ENCODE results near the gene SLC38A6.
A peak's percentile ranks its signal among the peaks of the same experiment; 100 is the strongest.

The SLC38A6 gene

GRCh38 chr14:60981633-60982455 lies 799 bp downstream of the SLC38A6 start:
- no peak for ATAC-seq

GRCh38 chr14:60984196-60984595 lies 3.2 kb downstream of the SLC38A6 start:
- ATAC-seq, result no peak

GRCh38 chr14:60986500-60986899 lies 5.5 kb downstream of the SLC38A6 start:
- no peak for ATAC-seq

- no peak for ATAC-seq
Observed at GRCh38 chr14:60989599-60989998, 8.6 kb downstream of the SLC38A6 start.

DNA sequence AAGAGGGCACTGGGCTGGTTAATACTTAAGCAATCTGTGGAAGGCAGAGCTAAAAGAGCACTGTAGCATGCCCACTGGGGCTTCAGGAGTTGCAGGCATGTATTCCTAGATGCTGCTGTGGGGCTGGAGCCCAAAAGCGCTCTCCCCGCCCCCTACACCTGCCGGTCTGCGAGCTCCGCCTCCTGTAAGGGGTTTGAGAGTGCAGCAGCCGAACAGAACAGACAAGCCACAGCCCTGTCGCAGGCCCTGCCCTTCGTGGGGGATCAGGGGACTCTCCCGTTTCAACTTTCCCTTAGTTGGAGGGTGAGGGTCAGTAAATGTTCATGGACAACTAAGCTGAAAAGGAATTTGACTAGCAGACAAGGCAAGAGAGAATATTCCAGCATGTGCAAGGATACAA lies 17.6 kb downstream of the SLC38A6 start:
- ATAC-seq, result no peak

DNA sequence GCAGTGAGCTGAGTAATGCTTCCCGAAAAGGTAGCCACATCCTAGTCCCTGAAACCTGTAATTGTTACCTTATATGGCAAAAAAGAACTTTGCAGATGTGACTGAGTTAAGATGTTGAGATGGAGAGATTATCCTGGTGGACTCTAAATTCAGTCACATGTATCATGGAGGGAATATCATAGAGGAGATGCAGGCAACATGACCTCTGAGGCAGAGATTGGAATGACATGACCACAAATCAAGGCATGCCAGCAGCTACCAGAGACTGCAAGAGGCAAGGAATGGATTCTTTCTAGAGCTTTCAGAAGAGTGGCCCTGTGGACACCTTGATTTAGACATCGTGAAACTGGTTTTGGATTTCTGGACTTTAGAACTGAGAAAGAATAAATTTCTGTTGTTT lies 18.5 kb downstream of the SLC38A6 start:
- no peak for ATAC-seq

DNA sequence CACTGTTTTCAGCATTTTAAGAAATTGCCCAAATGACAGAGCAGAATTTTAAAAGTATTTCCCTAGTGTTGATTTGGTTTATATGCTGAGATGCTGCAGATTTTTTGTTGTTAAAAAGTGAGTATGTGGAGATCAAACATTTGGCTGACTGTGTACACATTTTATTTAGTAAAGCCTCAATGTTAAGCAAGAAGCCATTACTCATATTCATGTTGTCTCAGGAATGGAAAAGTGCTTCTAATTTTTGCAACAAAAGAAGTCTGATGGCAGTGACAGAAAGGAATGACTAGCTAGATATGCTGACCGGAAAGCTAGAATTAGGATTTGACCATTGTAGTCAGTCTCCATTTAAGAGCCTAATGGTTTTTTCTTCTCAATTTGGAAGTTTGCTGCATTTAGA lies 22.5 kb downstream of the SLC38A6 start:
- no peak for ATAC-seq

DNA sequence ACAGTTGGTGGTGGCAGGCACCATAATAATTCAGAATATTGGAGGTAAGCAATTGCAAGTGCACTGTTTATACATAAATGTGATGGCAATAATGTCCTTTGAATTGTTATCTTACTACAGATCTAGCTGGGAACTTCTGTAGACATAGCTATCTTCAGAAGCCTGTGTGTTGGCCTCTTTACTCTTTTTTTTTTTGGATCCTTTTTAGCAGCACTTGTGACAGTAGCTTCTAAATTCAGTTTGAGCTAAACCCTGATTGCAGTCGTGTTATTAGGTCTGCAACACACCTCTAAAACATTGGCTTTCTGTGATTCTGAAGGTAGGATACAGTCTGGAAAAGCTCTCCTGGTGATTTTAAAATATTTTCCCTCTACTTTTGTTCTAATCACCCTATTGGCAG lies 38.5 kb downstream of the SLC38A6 start:
- ATAC-seq, result no peak

DNA sequence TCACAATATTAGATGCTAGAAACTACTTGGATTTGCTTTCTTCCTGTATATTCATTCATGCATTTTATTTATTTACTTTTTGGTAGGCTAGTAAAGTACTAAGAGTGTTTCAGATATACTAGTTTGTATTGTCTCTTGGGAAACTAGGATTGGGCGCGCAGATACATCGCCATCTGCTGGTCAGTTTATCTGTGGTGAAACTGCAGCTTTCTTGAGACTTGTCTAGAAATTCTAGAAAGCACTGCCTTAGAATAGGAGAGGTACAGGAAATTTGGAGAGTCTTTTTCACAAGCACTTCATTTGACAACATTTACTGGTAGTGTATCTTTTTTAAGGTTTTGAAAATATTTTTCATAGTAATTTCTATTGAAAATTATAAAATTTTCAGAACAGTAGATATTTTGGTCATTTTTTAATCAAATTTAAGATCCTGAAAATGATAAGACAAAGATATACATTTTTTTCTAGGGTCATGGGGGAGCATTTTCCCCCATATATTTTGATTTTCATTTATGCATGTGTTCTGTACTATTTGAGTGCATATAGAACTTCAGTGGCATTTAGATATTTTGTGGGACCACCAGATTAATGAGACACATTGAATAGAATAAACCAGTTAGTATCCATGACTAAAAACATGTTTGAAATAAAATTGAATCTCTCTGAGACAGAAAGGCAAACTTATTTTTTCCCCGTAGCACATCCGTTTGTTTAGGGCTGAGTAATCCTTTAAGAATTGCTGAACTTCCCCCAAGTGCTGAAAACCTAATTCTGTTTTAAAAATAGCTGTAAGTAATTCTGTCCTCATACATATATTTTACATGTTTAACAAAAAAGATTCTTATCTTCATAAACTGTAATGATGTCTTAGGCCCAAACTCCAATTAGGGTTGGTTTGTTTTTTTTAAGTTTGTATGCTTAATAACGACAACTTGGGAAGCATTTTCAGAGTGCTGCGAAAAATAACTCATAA lies 44.5 kb downstream of the SLC38A6 start:
- ATAC-seq, result peak in 1 of 2 donors; percentile 41

- ATAC-seq, result no peak
Observed at GRCh38 chr14:61026526-61026925, 45.5 kb downstream of the SLC38A6 start.

- ATAC-seq, result no peak
Observed at GRCh38 chr14:61031026-61031425, 50.0 kb downstream of the SLC38A6 start.

- ATAC-seq, result no peak
Observed at GRCh38 chr14:61033054-61033453, 52.0 kb downstream of the SLC38A6 start.

- ATAC-seq, result no peak
Observed at GRCh38 chr14:61033855-61034254, 52.8 kb downstream of the SLC38A6 start.

DNA sequence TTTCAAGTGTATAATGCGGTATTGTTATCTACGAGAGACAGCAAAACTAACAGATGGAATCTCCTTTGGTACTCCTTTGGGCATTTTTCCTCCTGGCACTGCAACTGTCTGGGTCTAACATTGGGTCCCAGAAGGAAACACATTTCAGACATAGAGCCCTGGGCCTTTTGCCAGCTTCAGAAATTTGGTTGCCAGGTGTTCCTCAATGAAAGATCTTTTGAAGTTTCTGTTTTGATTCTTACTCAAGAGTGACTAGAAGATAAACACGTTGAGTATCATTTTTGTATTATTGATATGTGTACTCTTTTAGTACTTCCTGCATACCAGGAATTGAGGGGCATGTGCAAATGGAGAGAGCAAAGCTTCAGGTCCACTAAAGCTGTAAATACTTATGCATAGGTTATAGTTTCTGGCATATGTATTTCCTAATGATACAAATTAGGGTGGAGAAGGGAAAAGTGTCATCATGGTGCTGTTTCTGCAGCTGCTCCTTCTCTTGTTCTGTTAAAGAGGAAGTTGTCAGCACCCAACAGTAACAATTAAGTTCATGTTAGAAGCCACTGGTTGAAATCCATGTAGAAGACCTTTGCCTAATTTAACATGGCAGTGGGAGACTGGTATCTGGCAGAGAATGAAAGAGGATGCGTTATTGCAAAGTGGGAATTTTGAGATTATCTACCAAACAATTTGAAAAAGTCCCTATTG lies 53.5 kb downstream of the SLC38A6 start:
- no peak for ATAC-seq

DNA sequence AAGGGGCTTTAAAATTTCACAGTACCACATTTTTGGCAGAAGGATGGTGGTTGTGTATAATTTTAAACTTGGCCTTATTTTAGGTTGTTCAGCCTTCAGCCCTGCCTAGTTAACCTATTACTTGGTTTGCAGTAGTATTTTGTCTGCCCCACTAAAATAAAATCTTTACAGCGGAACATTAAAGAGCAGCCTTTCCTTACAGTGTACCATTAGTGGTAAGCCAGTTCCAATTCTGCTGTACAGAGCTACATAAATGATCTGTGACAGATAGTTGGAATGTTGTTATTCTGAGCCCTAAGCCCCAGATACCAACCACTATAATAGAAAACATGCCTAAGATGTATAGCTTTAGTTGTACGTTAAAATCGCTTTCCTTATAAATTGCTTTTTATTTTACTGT lies 56.2 kb downstream of the SLC38A6 start:
- no peak for ATAC-seq

DNA sequence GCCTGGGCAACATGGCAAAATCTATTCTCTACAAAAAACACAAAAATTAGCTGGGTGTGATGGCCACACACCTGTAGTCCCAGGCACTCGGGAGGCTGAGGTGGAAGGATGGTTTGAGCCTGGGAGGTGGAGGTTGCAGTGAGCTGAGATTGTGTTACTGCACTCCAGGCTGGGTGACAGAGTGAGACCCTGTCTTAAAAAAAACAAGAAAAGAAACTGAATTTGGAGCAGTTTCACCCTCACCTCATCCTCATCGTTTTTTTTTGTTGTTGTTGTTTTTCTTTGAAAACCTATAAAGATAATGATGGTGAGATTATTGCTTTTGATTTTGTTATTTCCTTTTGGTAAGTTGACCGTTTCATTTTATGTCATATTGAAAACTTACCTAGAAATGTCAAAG lies 60.7 kb downstream of the SLC38A6 start:
- no peak for ATAC-seq

GRCh38 chr14:61042220-61042619 lies 61.2 kb downstream of the SLC38A6 start:
- no peak for ATAC-seq

DNA sequence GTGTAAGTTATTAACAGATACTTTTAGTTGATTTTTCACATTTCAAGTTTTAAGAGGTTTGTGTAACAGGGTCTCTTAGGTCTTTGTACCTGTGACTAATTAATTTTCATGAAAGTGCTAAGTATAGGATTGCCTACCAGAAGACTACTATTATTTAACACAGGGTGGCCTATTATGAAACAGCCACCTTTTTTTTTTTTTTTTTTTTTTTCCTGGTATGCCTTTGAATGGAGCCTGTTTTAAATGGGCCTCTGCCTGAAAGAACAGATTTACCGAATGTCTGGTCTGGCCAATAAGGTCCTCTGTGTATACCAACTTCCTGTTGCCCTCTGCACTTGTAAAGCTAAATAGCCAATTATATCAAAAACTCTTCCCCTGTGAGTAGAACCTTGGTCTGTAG lies 62.5 kb downstream of the SLC38A6 start:
- ATAC-seq, result no peak

DNA sequence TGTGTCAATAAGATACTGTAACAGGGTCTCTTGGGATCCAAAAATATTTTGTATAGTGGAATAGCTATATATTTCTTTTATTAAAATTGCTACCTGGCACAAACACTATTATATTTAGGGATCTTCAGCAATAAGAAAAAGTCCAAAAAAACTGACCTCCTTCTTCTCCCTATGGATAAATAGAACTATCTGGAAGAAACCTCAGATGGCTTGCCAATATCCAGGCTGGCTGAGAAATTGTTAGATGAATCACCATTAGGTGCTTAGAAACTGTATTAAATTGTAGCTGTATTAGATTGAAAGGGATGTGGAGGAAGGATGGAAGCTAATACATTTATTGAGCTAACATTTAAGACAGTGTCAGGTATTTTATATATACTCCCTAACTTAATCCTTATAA lies 66.0 kb downstream of the SLC38A6 start:
- ATAC-seq, result no peak

- no peak for ATAC-seq
Observed at GRCh38 chr14:61048640-61049039, 67.6 kb downstream of the SLC38A6 start.

DNA sequence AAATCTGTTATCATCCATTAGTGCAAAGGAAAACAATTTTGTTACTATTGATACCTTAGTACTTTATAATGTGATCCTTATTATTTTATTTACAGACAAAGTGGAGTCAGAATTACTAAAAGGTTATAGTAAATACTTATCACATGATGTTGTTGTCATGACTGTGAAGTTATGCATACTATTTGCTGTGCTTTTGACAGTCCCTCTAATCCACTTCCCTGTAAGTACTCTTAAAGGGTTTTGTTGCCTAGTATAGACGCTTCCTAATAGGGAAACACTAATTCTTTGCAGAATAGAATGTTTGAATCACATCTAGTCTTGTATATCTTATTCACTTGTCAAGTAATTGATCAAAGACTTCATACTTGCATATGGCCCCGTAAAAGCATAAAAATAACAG lies 69.4 kb downstream of the SLC38A6 start:
- ATAC-seq, result no peak

GRCh38 chr14:61051051-61051450 lies 70.0 kb downstream of the SLC38A6 start:
- ATAC-seq, result no peak

DNA sequence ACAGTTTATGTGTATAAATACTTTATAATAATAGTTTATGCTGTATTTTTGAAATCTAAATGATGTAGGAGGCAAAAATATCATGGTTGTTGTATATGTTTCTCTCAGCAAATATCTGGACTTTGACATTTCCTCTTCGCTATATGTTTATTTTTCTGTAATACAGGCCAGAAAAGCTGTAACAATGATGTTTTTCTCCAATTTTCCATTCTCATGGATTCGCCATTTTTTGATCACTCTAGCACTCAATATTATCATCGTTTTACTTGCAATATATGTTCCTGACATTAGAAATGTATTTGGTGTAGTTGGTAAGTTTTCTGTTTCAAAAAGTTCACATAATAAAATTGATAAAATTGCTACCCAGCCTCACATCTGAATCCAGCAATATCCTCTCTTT lies 70.6 kb downstream of the SLC38A6 start:
- no peak for ATAC-seq

Data from activated CD4-positive, CD25-positive, alpha-beta regulatory T cell treated with anti-CD3 and anti-CD28 coated beads, Interleukin-2, amount 50 U/mL, for 24 hours (primary cell).